GM19438 (cell line): ENCODE measurements around the gene NOXA1.
"Not testable (repeated sequence)": the region's sequence is repeated elsewhere in the genome, so short reads cannot be mapped to it uniquely, and the experiment has no call there.

Experiments
- ATAC-seq: cut with Tn5 transposase; IDR thresholded peaks from one replicate; pipeline ENCODE4 v1.9.1; 2021; ENCODE audit warnings: low read depth; ENCODE audit not compliant: unreplicated experiment

The NOXA1 gene

DNA sequence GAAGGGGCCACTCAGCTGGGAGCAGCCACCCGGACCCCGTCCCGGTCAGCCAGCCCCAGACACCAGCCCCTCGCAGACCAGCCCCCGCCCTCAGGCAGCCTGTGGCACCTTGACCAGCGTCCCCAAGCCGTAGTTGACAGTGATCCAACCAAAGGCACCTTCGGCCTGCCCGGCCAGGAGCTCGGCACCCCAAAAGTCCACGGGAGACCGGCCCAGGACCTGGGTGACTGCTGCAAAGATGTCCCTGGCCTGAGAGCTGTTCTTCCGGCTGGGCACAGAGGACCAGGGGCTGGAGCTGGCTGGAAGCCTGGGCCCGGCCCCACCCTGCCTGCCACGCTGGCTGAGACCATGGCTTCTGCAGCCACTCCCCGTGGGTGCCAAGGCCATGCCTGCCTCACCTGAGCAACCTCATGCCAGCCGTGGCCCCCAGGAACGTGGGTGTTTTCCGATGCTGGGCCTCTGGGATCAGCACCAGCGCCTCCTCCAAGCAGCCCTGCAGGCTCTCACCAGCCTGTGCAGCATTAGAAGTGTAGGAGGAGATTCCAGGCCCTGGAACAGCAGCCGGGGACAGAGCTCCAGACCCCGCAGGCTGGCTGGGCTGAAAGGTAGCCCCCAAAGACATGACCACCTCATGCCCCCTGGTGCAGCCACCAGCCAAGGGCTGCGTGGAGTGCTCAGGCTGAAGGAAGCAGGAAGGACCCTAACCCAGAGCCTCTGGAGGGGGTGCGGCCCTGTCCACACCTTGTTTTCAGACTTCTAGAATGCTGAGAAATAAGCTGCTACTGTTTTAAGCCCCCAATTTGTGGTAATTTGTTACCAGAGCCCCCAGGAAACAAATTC lies 13.8 kb downstream of the NOXA1 start:
- no peak for ATAC-seq

DNA sequence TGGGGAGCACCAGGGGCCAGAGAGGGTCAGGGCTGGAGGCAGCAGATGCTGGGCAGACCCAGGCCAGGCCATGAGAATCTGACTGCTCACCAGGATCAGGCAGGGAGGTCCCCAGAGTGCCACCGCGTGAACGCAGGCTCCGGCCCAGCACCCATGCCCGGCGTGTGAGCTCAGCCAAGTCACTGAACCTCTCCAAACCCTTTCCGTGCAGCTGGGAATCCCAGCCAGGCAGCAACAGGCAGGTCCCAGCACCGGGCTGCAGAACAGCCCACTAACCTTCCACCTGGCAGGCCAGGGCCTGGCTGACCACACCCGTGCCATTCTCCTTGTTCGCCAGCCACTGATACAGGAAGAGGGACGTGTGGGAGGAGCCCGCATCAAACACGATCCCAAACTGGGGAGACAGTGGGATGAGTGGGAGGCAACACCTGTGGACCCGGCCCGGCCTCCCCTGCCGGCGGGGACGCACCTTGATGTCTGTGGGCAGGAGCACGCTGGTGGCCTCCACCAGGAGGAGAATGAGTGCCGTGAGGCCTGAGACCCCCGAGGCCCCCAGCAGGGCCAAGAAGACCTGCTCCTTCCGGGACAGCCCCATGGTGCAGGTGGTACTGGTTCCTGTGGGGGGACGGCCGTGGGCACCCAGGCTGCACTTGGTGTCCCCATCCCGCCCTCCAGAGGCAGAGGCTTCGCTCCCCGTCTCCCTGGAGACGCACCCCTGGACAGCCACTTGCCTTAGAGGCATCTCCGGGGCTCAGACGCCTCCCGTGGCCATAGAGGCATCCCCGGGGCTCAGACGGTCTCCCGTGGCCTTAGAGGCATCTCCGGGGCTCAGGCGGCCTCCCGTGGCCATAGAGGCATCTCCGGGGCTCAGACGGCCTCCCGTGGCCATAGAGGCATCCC lies 14.7 kb downstream of the NOXA1 start:
- ATAC-seq, result no peak

DNA sequence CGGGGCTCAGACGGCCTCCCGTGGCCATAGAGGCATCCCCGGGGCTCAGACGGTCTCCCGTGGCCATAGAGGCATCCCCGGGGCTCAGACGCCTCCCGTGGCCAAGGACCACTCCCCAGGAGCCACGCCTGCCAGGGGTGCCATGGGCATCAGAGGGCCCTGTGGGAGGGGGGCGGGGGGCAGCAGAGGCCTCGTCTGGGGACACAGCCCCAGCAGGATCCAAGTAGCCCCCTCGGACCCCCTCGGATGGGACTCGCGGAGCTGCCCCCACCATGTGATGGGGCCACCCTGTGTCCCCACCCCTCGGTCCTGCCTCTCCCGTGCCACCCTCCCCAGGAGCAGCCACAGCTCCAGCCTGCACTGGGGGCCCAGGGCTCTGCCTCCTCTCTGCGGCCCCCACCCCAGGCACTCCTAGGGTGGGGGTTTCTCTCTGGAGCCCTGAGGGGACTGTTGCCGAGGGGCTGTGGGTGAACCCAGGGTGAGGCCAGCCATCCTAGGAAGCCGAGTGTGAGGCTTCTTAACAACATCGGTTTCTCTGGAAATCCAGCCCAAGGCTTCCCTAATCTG lies 15.5 kb downstream of the NOXA1 start:
- no peak for ATAC-seq

DNA sequence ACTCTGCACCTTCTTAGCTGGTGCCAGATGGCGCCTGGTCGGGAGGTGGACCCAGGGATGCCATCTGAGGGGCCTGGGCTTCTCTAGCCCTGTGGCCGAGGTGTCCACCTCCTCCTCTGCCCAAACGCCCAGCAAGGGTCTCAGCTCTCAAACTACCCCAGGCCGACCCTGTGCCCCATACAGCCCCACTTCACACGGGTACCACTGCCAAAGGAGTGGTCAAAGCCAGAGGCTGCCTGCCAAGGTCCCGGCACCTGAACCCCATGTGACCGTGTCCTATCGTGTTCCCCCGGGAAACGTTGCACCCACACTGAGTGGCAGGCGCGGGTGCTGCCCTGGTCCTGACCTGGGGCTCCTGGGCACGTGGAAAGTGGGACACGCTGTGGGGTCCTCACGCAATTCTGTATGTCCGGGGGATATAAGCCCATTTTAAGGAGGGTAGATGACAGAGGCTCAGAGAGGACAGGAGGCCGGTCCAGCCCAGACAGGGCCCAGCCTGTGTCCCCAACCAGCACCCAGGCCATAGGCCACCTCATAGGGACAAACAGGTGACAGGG lies 16.0 kb downstream of the NOXA1 start:
- no peak for ATAC-seq

DNA sequence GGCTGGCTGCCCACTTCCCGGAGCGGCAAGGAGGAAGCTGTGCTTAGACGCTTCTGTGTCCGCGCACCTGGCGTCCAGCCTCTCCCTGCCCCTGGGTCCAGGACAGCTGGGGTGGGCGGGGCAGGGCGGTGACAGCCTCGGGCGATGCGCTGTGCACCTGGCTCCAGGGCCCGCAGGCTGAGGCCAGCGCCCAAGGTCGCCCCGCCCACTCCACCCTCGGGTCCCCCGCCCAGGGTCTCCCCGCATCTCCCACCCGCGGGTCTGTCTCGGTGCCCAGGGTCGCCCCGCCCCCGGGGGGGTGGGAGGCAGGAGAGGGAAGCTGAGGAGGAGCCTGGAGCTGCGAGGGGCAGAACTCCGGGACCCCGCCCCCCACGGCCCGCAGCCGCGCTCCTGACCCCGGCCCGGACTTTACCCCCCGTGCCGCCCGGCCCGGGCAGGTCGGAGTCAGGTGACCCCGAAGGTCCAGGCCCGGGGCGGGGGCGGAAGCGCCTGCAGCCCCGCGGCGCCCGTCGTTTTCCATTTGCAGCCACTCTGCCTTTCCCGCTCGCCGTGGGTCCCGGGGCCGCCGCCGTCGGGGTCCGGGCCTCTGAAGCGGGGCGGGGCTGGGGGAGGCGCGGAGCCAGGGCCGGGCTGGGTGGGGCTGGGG lies 18.2 kb downstream of the NOXA1 start, which contains the start of gene ENTPD8:
TSS of gene ENTPD8 (minus strand) at position 69 of the 646 bp plus-strand sequence. CDS start 3,072 bp downstream, outside the sequence.
- no peak for ATAC-seq

DNA sequence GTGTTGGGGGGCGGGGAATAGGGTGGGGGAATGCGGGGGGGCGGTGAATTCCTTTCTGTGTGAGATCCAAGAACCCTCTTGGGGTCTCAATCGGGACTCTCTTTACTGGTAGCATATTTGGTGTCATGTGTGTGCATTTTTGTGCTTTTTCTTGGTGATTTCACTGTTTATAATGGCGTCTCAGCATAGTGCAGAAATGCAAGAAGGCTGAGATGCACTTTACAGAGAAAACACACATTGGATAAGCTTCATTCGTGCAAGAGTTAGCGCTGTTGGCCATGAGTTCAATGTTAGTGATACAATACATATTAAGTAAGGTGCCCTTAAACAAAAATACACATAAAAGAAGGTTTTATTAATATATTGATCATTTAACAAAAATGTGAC lies 18.7 kb downstream of the NOXA1 start:
- ATAC-seq, result no peak

DNA sequence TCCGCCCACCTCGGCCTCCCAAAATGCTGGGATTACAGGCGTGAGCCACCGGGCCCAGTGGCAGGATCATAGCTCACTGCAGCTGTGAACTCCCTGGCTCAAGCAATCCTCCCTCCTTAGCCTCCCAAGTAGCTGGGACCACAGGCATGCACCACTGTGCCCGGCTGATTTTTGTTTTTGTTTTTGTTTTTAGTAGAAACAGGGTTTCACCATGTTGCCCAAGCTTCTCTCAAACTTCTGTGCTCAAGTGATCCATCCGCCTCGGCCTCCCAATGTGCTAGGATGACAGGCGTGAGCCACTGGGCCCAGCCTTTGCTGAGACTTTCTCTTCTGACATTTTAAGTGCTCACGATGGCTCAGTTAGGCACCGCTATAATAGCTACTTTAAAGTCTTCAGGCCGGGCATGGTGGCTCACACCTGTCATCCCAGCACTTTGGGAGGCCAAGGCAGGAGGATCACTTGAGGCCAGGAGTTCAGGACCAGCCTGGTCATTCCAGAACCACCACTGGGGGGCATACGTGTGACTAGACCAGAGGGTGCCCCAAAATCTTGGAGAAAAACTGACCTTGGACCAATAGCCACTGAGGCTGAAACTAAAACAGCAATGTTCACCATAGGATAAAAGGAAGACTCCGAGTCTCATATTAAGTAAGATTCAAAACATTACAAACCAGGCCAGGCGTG lies 21.1 kb downstream of the NOXA1 start:
- no peak for ATAC-seq

DNA sequence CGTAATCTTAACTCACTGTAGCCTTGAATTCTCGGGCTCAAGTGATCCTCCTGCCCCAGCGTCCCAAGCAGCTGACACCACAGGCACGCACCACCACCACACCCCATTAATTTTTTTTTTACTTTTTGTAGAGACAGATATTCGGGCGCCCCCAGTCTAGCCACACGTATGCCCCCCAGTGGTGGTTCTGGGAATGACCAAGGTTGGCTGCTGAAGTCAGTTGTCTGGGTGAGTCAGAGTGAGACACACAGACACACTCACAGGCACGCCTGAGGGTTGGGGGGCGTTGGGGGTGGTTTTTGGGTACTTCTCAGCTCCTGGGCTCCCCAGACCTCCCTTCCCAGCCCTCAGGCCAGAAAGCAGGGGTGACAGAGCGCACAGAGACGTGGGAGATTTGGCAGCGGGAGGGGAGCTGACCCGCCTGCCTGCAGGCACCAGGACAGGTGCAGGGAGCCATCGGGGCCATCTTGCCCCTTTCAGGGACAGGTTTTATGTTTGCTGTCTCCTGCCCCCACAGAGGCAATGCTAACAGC lies 22.1 kb downstream of the NOXA1 start:
- ATAC-seq, result no peak

DNA sequence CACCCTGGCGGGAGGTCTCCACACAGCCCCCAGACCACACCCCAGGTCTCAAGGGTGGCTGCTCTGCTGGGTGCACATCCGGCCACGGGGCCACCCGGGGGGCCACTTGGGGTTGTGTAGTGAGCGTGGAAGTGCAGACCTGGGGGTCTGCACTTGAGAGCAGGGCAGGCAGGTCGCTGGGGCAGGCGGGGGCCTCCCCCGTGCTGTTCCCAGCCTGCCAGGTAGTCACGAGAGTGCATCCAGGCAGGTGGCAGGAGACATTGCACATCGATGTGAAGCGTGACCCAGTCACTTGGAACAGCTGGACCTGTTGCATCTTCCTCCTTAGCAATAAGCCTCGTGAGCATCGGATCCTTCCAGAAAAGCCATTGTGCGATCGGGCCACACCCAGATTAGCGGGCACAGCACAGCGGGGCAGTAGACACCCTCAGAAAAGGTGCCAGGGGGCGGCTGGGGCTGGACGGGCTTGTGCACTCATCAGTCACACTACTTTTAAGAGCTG lies 22.8 kb downstream of the NOXA1 start:
- ATAC-seq, result no peak

DNA sequence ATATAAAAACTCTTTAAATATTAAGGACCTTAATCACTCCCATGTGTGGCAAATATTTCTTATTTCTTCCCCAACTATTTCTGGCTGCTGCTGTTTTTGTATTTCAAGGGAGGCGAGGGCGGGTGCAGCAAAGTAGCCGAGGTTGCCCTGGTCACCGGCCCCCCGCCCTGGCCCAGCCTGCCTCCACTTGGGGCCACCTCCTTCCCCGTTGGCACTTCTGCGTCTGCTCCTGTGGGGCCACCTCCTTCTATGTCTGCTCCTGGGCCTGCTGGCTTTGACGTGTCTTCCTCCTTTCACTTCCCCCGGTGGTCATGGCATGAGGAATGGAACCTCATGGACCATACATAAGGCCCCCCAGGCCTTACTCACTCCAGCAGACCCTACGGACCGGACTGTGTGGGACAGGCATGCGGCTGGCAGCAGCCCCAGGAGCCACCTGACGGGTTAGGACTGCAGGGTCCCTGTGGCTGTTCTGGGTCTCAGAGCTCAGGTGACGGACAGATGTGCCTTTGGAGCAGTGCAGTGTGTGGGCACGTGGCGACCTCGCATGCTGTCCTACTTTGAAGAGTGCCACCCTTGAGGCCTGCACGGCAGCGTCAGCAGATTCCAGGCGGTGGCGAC lies 23.8 kb downstream of the NOXA1 start:
- no peak for ATAC-seq

DNA sequence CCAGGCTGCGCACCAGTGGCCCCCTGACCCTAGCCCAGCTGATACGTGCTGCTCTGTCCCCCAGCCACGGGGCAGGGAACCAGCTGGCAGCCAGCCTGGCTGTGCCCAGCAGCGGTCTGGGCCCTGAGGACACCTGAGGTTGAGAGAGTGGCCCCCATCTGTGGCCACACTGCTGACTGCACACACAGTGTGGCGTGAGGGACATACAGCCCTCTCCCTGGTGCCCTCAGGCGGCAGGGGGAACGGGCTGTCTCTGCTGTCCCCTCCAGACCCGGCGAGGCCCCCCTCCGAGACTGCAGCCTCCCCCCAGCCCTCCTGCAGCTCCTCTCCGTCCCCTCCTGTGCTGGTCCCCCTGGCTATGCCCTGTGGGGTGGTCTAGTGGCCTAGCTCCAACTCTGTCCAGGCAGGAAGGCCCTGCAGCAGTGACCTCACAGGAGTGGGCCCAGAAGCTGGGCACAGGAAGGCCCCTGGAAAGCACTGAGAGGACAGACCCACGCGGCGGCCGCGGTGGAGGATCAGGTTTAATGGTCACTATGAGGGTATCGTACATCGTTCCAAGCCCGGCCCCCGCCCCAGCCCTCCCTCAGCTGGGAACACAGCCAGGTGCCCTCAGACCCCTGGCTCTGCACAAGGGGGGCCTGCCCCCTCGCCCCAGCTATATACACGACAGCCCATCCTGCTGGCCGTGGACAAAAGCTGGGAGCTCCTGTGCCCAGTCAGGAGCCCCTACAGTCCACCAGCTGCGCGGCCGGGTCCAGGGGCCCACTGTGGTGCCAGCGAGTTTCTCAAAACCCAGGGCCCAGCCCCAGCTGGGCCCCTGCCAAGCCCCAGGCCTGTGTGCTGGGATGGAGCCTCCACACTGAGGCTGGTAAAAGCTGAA lies 24.8 kb downstream of the NOXA1 start:
- no peak for ATAC-seq

DNA sequence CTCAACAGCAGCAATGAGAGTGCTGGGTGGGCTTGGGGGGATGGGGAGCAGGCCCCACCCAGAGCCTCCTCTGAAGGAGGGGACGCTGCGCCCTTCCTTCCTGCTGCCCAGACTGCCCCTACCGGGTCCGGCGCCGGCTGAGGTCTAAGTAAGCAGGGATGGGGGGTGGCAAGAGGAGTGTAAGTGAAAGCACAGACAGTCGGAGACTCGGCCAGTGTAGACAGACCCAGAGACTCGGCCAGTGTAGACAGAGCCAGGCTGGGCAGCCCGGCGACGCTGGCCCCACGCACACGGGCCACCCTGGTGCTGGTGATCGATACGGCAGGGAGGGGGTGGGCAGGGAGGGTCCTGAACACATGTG lies 25.4 kb downstream of the NOXA1 start:
- no peak for ATAC-seq

DNA sequence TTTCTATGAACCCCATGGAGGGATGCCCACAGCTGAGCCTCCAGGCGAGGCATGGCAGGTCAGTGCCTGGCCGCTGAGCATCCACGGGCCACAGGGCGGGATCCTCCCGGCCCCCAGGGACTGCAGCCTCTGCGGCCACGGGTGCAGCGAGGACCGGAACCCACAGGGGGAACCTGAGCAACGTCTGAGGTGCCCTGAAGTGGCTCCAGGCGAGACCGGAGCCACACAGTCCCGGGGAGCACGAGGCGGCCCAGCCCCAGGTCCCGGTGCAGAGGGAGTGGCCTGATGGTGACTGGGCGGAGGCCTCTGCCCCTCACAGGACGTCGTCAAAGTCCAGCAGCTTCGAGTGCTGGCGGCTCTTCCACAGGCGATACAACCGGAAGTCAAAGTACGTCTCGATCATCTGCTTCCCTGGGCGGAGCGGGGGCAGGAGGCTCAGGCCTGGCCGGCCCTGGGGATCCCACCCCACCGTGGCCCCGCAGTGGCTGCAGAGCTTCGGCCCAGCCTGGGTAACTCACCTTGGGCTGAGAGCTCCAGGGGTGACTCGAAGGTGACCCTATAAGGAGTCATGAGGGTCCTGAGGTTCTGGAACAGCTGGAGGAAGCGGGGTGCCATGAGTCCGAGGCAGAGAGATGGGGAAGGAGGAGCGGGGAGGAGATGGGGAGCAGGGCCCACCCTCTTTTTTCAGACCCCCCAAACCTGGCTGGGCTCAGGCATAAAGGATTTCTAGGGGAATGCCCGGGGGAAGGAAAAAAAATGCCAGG lies 26.1 kb downstream of the NOXA1 start:
- no peak for ATAC-seq

DNA sequence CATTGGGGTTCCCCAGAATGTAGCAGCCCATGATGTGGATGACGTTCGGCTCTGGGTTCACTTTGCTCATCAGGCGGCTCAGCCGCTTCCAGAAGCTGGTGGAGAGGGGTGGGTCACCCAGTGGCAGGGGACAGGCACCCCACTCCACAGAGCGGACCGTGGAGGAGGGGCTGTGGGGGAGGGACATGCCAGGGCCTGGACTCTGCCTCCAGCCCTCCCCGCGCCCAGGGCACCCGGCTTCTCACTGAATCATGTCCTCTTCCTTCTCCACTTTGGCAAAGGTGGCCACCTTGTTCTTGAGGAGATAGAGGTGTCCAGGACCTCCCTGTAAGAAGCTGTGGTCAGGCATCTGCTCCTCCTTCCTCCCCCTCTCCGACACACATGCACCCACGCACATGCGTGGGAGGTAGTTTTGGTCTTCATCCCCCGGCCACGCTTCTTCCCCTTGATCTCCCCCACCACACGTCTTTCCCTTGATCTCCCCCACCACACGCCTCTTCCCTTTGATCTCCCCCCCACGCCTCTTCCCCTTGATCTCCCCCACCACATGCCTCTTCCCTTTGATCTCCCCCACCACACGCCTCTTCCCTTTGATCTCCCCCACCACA lies 26.8 kb downstream of the NOXA1 start:
- ATAC-seq, result no peak

DNA sequence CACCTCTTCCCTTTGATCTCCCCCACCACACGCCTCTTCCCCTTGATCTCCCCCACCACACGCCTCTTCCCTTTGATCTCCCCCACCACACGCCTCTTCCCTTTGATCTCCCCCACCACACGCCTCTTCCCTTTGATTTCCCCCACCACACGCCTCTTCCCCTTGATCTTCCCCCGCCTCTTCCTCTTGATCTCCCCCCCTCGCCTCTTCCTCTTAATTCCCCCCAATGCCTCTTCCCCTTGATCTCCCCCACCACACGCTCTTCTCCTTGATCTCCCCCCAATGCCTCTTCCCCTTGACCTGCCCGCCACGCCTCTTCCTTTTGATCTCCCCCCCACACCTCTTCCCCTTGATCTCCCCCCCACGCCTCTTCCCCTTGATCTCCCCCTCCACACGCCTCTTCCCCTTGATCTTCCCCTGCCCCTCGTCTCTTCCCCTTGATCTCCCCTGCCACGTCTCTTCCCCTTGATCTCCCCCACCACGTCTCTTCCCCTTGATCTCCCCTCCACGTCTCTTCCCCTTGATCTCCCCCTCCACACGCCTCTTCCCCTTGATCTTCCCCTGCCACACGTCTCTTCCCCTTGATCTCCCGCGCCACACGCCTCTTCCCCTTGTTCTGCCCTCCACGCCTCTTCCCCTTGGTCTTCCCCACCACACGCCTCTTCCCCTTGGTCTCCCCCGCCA lies 27.5 kb downstream of the NOXA1 start:
- ATAC-seq, result not testable (repeated sequence)

DNA sequence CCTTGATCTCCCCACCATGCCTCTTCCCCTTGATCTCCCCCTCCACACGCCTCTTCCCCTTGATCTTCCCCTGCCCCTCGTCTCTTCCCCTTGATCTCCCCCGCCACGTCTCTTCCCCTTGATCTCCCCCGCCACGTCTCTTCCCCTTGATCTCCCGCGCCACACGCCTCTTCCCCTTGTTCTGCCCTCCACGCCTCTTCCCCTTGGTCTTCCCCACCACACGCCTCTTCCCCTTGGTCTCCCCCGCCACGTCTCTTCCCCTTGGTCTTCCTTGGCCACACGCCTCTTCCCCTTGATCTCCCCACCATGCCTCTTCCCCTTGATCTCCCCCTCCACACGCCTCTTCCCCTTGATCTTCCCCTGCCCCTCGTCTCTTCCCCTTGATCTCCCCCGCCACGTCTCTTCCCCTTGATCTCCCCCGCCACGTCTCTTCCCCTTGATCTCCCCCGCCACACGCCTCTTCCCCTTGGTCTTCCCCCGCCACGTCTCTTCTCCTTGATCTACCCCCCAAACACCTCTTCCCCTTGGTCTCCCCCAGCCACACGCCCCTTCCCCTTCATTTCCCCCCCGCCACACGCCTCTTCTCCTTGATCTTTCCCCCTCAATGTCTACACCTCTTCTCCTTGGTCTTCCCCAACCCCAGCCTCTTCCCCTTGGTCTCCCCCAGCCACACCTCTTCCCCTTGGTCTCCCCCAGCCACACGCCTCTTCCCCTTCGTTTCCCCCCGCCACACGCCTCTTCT lies 28.2 kb downstream of the NOXA1 start:
- not testable (repeated sequence) for ATAC-seq
